Superior temporal gyrus (tissue), 1 donor: ENCODE data around the gene LSM8.
"Not testable (repeated sequence)": the region's sequence is repeated elsewhere in the genome, so short reads cannot be mapped to it uniquely, and the experiment has no call there.

ENCODE experiments used
- DNase-seq: peaks from one replicate; pipeline ENCODE4 v3.0.0-alpha.2; 2016; ENCODE audit errors: extremely low spot score

LSM8 gene

DNA sequence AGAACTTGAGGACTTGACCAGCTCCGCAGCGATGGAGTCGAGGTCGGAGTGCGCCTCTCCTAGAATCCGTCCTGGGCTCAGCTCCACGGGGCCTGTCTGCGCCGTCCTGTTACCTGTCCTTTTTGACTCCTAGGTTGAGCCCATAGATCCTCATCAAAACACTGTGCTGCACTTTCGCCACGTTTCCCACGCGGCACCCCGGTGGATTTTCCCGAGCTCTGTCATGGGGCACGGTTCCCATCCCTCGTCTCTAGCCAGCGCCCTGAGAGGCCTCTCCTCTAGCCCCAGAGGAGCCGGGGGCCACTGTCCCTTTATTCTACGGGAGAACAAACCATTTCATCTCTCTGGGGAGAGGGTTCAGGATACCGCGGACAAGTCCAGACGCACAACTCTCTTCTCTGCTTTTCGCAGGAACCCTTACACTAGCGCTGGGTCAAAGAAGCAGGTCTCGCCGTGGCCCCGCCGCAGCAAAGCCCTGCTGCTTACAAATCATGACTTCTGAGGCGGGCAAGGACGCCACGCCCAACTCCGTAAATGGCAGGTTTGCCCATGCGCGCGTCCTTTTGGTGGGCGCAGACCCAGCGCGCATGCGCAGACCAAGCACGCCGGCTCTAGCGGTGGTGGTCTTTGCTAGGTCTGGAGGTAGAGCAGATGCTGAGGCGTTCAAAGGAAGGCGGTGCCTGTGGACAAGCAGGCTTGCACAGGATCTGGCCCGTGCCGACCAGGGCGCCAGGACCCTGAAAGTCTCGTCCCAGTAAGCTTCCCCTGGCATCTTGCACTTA lies 30.3 kb downstream of the LSM8 start:
- DNase-seq, result peak; percentile 77

GRCh38 chr7:118214833-118215182 lies 30.8 kb downstream of the LSM8 start:
- DNase-seq, result peak; percentile 27

GRCh38 chr7:118217210-118217619 lies 33.3 kb downstream of the LSM8 start:
- DNase-seq, result no peak

DNA sequence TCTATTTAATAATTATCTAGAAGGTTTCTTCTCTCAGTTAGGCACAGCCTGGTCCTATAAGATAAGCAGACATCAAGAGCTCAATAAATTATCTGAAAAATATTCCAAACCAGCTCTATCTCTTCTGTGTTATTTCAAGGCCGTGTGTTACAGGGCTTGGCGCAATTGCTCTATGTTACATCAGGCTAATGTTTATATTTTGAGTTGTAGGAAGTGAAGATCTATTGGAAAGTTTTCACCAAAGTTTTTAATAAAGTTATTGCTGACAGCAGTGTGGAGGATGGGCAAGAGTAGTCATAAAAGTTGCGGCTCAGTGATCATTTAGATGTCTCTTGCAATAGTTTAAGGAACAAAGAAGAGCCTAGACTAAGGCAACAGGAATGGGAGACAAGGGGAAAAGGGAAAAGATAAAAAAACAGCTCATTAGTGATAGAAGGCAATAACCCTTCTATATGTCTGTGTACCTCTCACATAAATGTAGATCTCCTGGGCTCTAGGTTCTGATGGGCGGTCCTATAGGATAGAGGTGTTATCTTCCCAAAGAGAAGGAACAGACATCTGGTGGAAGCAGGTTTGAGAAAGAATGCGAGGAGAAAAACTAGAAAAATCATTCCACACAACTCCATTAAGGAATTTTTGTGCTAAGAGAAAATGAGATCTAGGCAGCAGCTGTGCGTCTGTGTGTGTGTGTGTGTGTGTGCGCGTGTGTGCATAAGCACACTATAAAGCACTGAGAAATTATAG lies 34.6 kb downstream of the LSM8 start:
- no peak for DNase-seq

DNA sequence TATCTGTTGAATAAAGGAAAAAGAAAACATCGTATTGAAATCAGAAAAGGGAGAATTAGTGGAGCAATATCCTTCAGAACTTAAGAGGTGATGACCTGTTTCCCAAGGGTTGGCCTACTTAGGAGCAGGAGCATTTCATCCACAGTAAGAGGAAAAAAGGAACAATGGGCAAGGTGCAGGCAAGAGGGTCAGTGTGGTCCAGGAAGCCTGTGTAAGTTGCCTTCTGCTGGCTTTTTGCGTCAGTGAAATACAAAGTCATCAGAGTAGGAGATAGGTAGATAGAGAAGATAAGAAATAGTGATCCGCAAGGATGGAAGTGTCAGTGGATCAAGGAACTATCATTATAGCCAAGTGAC lies 35.2 kb downstream of the LSM8 start:
- DNase-seq, result no peak

GRCh38 chr7:118220583-118220982 lies 36.6 kb downstream of the LSM8 start:
- no peak for DNase-seq

DNA sequence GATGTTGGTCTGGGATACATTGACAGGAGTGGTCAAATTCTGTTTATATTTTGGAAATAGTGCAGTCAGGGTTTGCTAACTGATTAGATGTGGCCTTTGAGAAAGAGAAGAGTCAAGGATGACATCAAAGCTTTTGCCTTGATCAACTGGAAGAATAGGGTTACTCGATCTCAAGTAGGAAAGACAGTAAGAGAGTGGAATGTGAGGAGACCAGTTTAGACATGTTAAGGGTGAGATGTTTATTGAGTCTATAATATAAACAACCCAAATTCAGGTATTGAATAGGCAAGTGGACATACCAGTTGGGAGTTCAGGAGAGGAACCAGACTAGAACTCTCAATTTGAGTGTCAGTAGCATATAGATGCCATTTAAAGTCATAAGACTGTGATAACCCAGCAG lies 38.6 kb downstream of the LSM8 start:
- no peak for DNase-seq

DNA sequence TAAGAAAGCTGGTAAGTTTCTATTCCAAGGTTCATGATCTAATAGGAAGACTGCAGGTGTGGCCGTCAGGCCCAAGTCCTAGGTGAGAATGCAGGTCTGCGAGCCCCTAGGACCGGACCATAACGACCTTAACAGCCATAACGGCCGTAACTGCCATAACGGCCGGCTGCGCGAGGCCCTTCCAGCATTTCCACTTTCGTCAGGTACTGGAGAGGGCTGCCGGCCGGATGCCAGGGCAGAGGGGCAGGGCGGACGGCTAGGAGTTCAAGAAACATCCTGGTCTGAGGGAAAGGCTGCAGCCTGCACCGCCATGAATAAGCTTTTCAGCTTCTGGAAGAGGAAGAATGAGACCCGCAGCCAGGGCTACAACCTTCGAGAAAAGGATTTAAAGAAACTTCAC lies 40.6 kb downstream of the LSM8 start, which contains the start of gene ANKRD7:
ANKRD7 (plus strand) TSS at position 184 of the 400 bp plus-strand sequence; CDS start at position 311, 127 bp downstream.
- no peak for DNase-seq

GRCh38 chr7:118232837-118233236 lies 48.9 kb downstream of the LSM8 start:
- no peak for DNase-seq

- DNase-seq, result no peak
Measured at GRCh38 chr7:118233799-118234198, 49.8 kb downstream of the LSM8 start.

GRCh38 chr7:118239014-118239413 lies 55.0 kb downstream of the LSM8 start:
- DNase-seq, result no peak

DNA sequence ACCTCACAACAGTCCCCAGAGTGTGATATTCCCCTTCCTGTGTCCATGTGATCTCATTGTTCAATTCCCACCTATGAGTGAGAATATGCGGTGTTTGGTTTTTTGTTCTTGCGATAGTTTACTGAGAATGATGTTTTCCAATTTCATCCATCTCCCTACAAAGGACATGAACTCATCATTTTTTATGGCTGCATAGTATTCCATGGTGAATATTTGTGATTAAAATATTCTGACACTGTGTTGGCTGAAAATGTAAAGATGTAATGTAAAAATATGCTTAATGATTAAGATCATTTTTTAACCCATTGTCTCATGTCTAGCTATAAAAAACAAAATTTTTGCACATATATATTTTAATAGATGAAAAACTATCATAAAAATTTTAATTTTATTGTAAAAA lies 56.4 kb downstream of the LSM8 start:
- not testable (repeated sequence) for DNase-seq
